Measurements from ENCODE around the gene SLC43A3.

DNA sequence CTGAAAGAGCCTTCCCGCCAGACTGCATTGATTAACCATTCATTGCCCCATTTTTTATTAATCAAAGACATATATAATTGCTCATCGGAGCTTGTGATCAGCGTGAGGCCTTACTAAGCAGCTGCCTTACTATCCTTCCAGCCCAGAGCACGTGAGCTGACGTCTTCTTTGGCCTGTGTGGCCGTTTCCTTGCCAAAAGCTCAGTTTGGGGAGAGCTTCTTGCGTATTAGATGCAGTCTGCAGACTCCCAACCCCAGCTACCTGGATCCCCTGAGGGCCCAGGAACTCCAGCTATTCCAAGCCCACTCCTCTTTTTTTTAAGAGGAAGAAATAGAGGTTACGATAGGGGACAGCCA is 784 bp upstream of the SLC43A3 start:
- TF ChIP-seq JUN (IDR thresholded peaks at IDR 0.05; ENCODE audit: borderline replicate concordance, insufficient read depth, insufficient read length, low read depth), result no peak
- TF ChIP-seq, protein P1, sequence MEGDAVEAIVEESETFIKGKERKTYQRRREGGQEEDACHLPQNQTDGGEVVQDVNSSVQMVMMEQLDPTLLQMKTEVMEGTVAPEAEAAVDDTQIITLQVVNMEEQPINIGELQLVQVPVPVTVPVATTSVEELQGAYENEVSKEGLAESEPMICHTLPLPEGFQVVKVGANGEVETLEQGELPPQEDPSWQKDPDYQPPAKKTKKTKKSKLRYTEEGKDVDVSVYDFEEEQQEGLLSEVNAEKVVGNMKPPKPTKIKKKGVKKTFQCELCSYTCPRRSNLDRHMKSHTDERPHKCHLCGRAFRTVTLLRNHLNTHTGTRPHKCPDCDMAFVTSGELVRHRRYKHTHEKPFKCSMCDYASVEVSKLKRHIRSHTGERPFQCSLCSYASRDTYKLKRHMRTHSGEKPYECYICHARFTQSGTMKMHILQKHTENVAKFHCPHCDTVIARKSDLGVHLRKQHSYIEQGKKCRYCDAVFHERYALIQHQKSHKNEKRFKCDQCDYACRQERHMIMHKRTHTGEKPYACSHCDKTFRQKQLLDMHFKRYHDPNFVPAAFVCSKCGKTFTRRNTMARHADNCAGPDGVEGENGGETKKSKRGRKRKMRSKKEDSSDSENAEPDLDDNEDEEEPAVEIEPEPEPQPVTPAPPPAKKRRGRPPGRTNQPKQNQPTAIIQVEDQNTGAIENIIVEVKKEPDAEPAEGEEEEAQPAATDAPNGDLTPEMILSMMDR (IDR thresholded peaks at IDR 0.05; ENCODE audit: extremely low read depth in 1 of 2, insufficient read depth in 1 of 2, low read depth in 1 of 2, low read length in 2 of 2), result no peak
- TF ChIP-seq POLR2A (IDR thresholded peaks at IDR 0.05; ENCODE audit: low read depth, low read length), result no peak
